SK-N-SH (cell line): ENCODE data around the gene TUBA4A. TPM values are rescaled to one million over a fixed set of nuclear protein-coding genes. Genes with fewer than 3 reads are reported as not detected.
"Not testable (repeated sequence)": the region's sequence is repeated elsewhere in the genome, so short reads cannot be mapped to it uniquely, and the experiment has no call there.

Experiments
- CTCF ChIA-PET: fragments of 300-600, 350-600 bp; formaldehyde crosslinking; extraction: SDS; loops from one replicate; lab custom pipeline; 2021; lab: Yijun Ruan, JAX
- POLR2A ChIA-PET: fragments of 350-600 bp; sonication (Branson Sonifier 250); formaldehyde crosslinking; extraction: SDS; loops from one replicate; lab custom pipeline; 2020; ENCODE audit warnings: antibody characterized with exemption, inconsistent platforms; lab: Yijun Ruan, JAX
- DNase-seq: peaks from one replicate; pipeline ENCODE4 v3.0.0; 2012
- H2AFZ ChIP-seq: fragments of 200-600 bp; sonication (generic); 2 replicates; pipeline ENCODE4 v1.8.1; 2016; ENCODE audit warnings: antibody characterized with exemption, mild to moderate bottlenecking, low read depth
- H3F3A ChIP-seq: fragments of 200-600 bp; sonication (generic); replicated peaks from 2 replicates; pipeline ENCODE3; 2016; ENCODE audit warnings: antibody characterized with exemption, mild to moderate bottlenecking; ENCODE audit not compliant: insufficient read depth
- H3K27ac ChIP-seq, 2 experiments: fragments of 200-500 bp in 1 of 2; fragments of 200-600 bp in 1 of 2; sonication (Bioruptor generic) in 1 of 2; sonication (generic), shearing (Covaris generic) in 1 of 2; 2 replicates each; pipeline versions ENCODE4 v1.5.1 to v1.6.1; 2014 to 2016; ENCODE audit warnings: low read depth in 2 of 2, inconsistent platforms in 1 of 2, low read length in 1 of 2, mild to moderate bottlenecking in 1 of 2, mixed read lengths in 1 of 2
- H3K27me3 ChIP-seq: fragments of 200-600 bp; sonication (generic), shearing (Covaris generic); 2 replicates; pipeline ENCODE4 v1.6.1; 2016; ENCODE audit warnings: mixed run types; ENCODE audit not compliant: insufficient read depth
- H3K36me3 ChIP-seq, 2 experiments: fragments of 200-500 bp in 1 of 2; fragments of 200-600 bp in 1 of 2; sonication (Bioruptor generic) in 1 of 2; sonication (generic) in 1 of 2; replicated peaks in 1 of 2; 2 replicates each; pipeline versions ENCODE3 to v1.5.1; 2014 to 2016; ENCODE audit warnings: low read length in 1 of 2, mild to moderate bottlenecking in 1 of 2; ENCODE audit not compliant: insufficient read depth in 2 of 2, control insufficient read depth in 1 of 2
- H3K4me1 ChIP-seq, 2 experiments: fragments of 200-500 bp in 1 of 2; fragments of 200-600 bp in 1 of 2; sonication (Bioruptor generic) in 1 of 2; sonication (generic), shearing (Covaris generic) in 1 of 2; 2 replicates each; pipeline versions ENCODE4 v1.5.1 to v1.6.1; 2014 to 2016; ENCODE audit warnings: low read depth in 1 of 2, low read length in 1 of 2, mixed run types in 1 of 2; ENCODE audit not compliant: insufficient read depth in 2 of 2, control insufficient read depth in 1 of 2
- H3K4me2 ChIP-seq: fragments of 200-600 bp; sonication (generic), shearing (Covaris generic); 2 replicates; pipeline ENCODE4 v1.6.1; 2017; ENCODE audit warnings: mixed run types
- H3K4me3 ChIP-seq, 2 experiments: fragments of 200-500 bp in 1 of 2; fragments of 200-600 bp in 1 of 2; sonication (Bioruptor generic) in 1 of 2; sonication (generic), shearing (Covaris generic) in 1 of 2; 2 replicates each; pipeline versions ENCODE4 v1.5.1 to v1.8.1; 2014 to 2016; ENCODE audit warnings: low read depth in 2 of 2, inconsistent platforms in 1 of 2, low read length in 1 of 2, mild to moderate bottlenecking in 1 of 2, mixed read lengths in 1 of 2, moderate library complexity in 1 of 2
- H3K79me2 ChIP-seq: fragments of 200-600 bp; sonication (generic); 2 replicates; pipeline ENCODE4 v1.8.1; 2017; ENCODE audit warnings: mild to moderate bottlenecking; ENCODE audit not compliant: insufficient read depth
- H3K9ac ChIP-seq: fragments of 200-600 bp; sonication (generic); 2 replicates; pipeline ENCODE4 v1.6.1; 2017; ENCODE audit warnings: mixed run types
- H3K9me2 ChIP-seq: fragments of 200-600 bp; sonication (generic); 2 replicates; pipeline ENCODE4 v1.6.1; 2017; ENCODE audit warnings: mixed run types
- H3K9me3 ChIP-seq: fragments of 200-600 bp; sonication (generic); 2 replicates; pipeline ENCODE4 v1.6.1; 2017; ENCODE audit warnings: mixed run types, mild to moderate bottlenecking, moderate library complexity
- H4K20me1 ChIP-seq: fragments of 200-600 bp; sonication (generic); 2 replicates; pipeline ENCODE4 v1.6.1; 2017; ENCODE audit warnings: mild to moderate bottlenecking, mixed run types; ENCODE audit not compliant: insufficient read depth
- FOSL2 ChIP-seq: IDR thresholded peaks from 2 replicates; pipeline ENCODE4 v1.4.0; 2012; ENCODE audit warnings: low read depth, mild to moderate bottlenecking, moderate library complexity, borderline replicate concordance
- GABPA ChIP-seq: IDR thresholded peaks from 2 replicates; pipeline ENCODE4 v1.4.0; 2012; ENCODE audit warnings: low read depth, mild to moderate bottlenecking
- POLR2AphosphoS5 ChIP-seq: IDR thresholded peaks from 2 replicates; pipeline ENCODE4 v1.6.1; 2012; ENCODE audit warnings: low read depth, low read length
- RCOR1 ChIP-seq: fragments of 150-350 bp; IDR thresholded peaks from 2 replicates; pipeline ENCODE4 v1.6.1; 2017; ENCODE audit warnings: antibody characterized with exemption, low read length
- SMC3 ChIP-seq: IDR thresholded peaks from 2 replicates; pipeline ENCODE4 v1.6.1; 2012; ENCODE audit warnings: low read depth, low read length, improper control_type of control experiment
- TAF1 ChIP-seq: IDR thresholded peaks from 2 replicates; pipeline ENCODE4 v1.6.1; 2012; ENCODE audit warnings: low read depth, mild to moderate bottlenecking, low read length, moderate library complexity, borderline replicate concordance
- TCF12 ChIP-seq: IDR thresholded peaks from 2 replicates; pipeline ENCODE4 v1.4.0; 2012
- WGBS: methylation state at CpG from one replicate; pipeline ENCODE4 v1.1.6; 2017; ENCODE audit warnings: low lambda C conversion rate; 5-methylcytosine and 5-hydroxymethylcytosine counted together
- polyA plus RNA-seq, 3 experiments: library from polyadenylated mRNA; depleted of rRNA; stranded (reverse); fragments of >200 nt; gene quantifications; 2 replicates each; pipeline ENCODE4 v1.2.3, GENCODE V29; 2012
- TF ChIP-seq, protein P1 (sequence below): IDR thresholded peaks from 2 replicates; pipeline ENCODE4 v1.6.1; 2012; ENCODE audit warnings: mild to moderate bottlenecking, low read depth, low read length, moderate library complexity
- TF ChIP-seq, protein P2 (sequence below): IDR thresholded peaks from 2 replicates; pipeline ENCODE4; 2012
- TF ChIP-seq, protein P3 (sequence below): IDR thresholded peaks from 2 replicates; pipeline ENCODE4 v1.4.0; 2012; ENCODE audit warnings: low read depth
- TF ChIP-seq, protein P4 (sequence below): IDR thresholded peaks from 2 replicates; pipeline ENCODE4 v1.4.0; 2012; ENCODE audit warnings: low read depth, borderline replicate concordance

The TUBA4A gene
- polyA plus RNA-seq, 1 of the 3 experiments (the other 2 are of a cell fraction), result 6.2 TPM

DNA sequence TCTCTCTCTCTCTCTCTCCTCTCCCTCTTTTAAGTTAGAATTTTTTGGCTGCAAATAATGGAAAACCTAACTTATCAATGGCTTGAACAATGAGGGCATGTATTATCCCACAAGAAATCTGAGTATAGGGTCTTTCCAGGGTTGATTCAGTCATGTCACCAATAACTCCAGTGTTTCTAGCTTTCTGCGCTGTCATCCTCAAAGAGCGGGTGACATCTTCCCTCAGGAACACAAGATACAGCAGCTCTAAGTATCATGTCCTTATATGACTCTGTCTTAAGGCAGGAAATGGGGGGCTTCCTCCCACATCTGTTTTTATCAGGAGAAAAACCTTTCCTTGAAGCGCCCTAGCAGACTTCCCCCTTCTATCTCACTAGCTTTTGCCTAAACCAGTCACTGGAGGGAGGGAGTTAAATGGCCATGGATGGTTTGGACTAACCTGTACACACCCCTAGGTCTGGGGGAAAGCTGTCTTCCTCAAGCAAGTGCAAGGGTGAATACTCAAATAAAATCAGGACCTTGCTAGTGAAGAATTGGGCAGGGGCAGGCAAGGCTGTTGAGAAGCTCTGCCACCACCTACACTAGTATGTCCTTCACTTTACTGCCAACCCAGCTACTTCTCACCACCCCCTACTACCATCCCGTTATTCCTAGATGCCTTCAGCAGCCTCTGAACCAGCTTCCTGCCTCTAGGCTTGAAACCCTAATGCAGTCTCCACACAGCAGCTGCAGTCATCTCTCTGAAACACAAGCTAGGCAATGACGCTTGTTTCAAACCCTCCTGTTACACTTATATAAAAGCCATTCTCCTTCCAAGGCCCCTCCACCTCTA lies 7.5 kb upstream of the TUBA4A start:
- Histone ChIP-seq H3K9me3 (no peaks in the 10 kb centered on the region), H3K9ac (no peak overlapping the region), H4K20me1 (no peaks in the 10 kb centered on the region), H3F3A (no peaks in the 10 kb centered on the region), H3K9me2 (no peaks in the 10 kb centered on the region), H3K27ac (no peak overlapping the region), H3K79me2 (no peaks in the 10 kb centered on the region), H3K36me3 (no peaks in the 10 kb centered on the region), H3K4me3 (no peak overlapping the region), H3K4me1 (no peaks in the 10 kb centered on the region), H3K4me2 (no peak overlapping the region), H2AFZ (no peak overlapping the region)
- POLR2A ChIA-PET, result interaction anchor here (0.7 to 1.6 kb wide), 3 partner anchors 15 to 87 kb away, joined by 3 to 4 read pairs (median 3); partner anchors contain the start of genes PTPRN and STK16
- TF ChIP-seq POLR2AphosphoS5, result no peak
- TF ChIP-seq, protein P1, sequence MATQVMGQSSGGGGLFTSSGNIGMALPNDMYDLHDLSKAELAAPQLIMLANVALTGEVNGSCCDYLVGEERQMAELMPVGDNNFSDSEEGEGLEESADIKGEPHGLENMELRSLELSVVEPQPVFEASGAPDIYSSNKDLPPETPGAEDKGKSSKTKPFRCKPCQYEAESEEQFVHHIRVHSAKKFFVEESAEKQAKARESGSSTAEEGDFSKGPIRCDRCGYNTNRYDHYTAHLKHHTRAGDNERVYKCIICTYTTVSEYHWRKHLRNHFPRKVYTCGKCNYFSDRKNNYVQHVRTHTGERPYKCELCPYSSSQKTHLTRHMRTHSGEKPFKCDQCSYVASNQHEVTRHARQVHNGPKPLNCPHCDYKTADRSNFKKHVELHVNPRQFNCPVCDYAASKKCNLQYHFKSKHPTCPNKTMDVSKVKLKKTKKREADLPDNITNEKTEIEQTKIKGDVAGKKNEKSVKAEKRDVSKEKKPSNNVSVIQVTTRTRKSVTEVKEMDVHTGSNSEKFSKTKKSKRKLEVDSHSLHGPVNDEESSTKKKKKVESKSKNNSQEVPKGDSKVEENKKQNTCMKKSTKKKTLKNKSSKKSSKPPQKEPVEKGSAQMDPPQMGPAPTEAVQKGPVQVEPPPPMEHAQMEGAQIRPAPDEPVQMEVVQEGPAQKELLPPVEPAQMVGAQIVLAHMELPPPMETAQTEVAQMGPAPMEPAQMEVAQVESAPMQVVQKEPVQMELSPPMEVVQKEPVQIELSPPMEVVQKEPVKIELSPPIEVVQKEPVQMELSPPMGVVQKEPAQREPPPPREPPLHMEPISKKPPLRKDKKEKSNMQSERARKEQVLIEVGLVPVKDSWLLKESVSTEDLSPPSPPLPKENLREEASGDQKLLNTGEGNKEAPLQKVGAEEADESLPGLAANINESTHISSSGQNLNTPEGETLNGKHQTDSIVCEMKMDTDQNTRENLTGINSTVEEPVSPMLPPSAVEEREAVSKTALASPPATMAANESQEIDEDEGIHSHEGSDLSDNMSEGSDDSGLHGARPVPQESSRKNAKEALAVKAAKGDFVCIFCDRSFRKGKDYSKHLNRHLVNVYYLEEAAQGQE, result no peak
- TF ChIP-seq, protein P2, sequence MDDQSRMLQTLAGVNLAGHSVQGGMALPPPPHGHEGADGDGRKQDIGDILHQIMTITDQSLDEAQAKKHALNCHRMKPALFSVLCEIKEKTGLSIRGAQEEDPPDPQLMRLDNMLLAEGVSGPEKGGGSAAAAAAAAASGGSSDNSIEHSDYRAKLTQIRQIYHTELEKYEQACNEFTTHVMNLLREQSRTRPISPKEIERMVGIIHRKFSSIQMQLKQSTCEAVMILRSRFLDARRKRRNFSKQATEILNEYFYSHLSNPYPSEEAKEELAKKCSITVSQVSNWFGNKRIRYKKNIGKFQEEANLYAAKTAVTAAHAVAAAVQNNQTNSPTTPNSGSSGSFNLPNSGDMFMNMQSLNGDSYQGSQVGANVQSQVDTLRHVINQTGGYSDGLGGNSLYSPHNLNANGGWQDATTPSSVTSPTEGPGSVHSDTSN, result no peak
- TF ChIP-seq SMC3, result no peak
- TF ChIP-seq, protein P3, sequence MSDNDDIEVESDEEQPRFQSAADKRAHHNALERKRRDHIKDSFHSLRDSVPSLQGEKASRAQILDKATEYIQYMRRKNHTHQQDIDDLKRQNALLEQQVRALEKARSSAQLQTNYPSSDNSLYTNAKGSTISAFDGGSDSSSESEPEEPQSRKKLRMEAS, result no peak
- no peak for TF ChIP-seq TAF1
- no peak for TF ChIP-seq RCOR1
- TF ChIP-seq TCF12, result no peak
- TF ChIP-seq, protein P4, sequence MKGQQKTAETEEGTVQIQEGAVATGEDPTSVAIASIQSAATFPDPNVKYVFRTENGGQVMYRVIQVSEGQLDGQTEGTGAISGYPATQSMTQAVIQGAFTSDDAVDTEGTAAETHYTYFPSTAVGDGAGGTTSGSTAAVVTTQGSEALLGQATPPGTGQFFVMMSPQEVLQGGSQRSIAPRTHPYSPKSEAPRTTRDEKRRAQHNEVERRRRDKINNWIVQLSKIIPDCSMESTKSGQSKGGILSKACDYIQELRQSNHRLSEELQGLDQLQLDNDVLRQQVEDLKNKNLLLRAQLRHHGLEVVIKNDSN, result no peak
- TF ChIP-seq FOSL2, result no peak
- TF ChIP-seq GABPA, result no peak
- TF ChIP-seq, all 33 proteins: peak for 0
- peaks cover 28% of the 10 kb centered on the region; the same call in 1 of the 2 replicates for H3K27me3 ChIP-seq
- CTCF ChIA-PET, result interaction anchor here (1.1 to 3.5 kb wide), 4 partner anchors 9 to 33 kb away, joined by 3 to 20 read pairs (median 10); no protein-coding TSS in a partner anchor
- WGBS, result 51% methylated on average over 5 of the region's 5 CpGs
- no peak for DNase-seq

DNA sequence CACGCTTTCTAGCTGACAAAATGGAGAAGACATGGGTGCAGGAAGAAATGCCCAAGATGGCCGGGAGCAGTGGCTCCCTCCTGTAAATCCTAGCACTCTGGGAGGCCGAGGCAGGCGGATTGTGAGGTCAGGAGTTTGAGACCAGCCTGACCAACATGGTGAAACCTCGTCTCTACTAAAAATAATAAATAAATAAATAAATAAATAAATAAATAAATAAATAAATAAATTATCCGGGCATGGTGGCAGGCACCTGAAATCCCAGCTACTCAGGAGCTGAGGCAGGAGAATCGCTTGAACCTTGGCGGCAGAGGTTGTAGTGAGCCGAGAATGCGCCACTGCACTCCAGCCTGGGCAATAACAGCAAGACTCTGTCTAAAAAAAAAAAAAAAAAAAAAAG lies 5.2 kb upstream of the TUBA4A start:
- not testable (repeated sequence) for H3K9me2 ChIP-seq, H3K4me1 ChIP-seq, H3K79me2 ChIP-seq, H3K36me3 ChIP-seq, H3K27ac ChIP-seq, H4K20me1 ChIP-seq, H3K9ac ChIP-seq, H3K4me2 ChIP-seq, H3K9me3 ChIP-seq, DNase-seq, H3F3A ChIP-seq, H3K4me3 ChIP-seq, H2AFZ ChIP-seq
- WGBS, result 47% methylated on average over 10 of the region's 10 CpGs
- peaks cover 44% of the 10 kb centered on the region for H3K27me3 ChIP-seq
- CTCF ChIA-PET, result interaction anchor here (0.8 to 1.2 kb wide), 4 partner anchors 19 to 99 kb away, joined by 3 to 5 read pairs (median 4); no protein-coding TSS in a partner anchor
- POLR2A ChIA-PET, result interaction anchor here (0.6 kb wide), 1 partner anchor 45 kb away, joined by 3 read pairs; no protein-coding TSS in a partner anchor
